GM18526 (cell line): ENCODE data around the gene ADAM23.

ENCODE experiments used
- POLR2A ChIP-seq: IDR thresholded peaks from 3 replicates; pipeline ENCODE4 v1.6.1; 2011; ENCODE audit not compliant: insufficient read length; ENCODE audit errors: extremely low read depth

ADAM23 gene

GRCh38 chr2:206635015-206635414, 191.7 kb downstream of the ADAM23 start:
- TF ChIP-seq POLR2A: no peak

GRCh38 chr2:206639636-206640035, 196.3 kb downstream of the ADAM23 start:
- no peak for TF ChIP-seq POLR2A

- no peak for TF ChIP-seq POLR2A
Measured at GRCh38 chr2:206641226-206641625, 197.9 kb downstream of the ADAM23 start.

- no peak for TF ChIP-seq POLR2A
Measured at GRCh38 chr2:206642075-206643025, 199.0 kb downstream of the ADAM23 start, which contains the start of gene FAM237A. TSS of gene FAM237A (plus strand) at chr2:206642487. CDS start at chr2:206644237, 1,750 bp downstream.

- no peak for TF ChIP-seq POLR2A
Measured at GRCh38 chr2:206647985-206648384, 204.7 kb downstream of the ADAM23 start.

- TF ChIP-seq POLR2A: no peak
Measured at GRCh38 chr2:206657087-206657486, 213.8 kb downstream of the ADAM23 start.

- no peak for TF ChIP-seq POLR2A
Measured at GRCh38 chr2:206665251-206665650, 221.9 kb downstream of the ADAM23 start.
